Kidney (tissue), 14 donors: ENCODE results near the gene SEMA6B. TPM values are rescaled to one million over a fixed set of nuclear protein-coding genes. Genes with fewer than 3 reads are reported as not detected.

Experiments
- DNase-seq, 5 donors: peaks; one replicate each; pipeline ENCODE4 v3.0.0-alpha.2; 2013 to 2020
- FAIRE-seq: peaks from 2 replicates; lab custom pipeline; 2012; peaks lifted over from hg19 to GRCh38; lab: Jason Lieb, UNC
- H3K27ac ChIP-seq, 2 donors: one replicate each; pipeline ENCODE4 v1.7.0; 2013; ENCODE audit warnings: low read depth in 2 of 2, low read length in 2 of 2, inconsistent platforms in 1 of 2
- H3K27me3 ChIP-seq: one replicate; pipeline ENCODE4 v1.7.1; 2013; ENCODE audit warnings: low read length, inconsistent platforms; ENCODE audit not compliant: control insufficient read depth, insufficient read depth
- H3K36me3 ChIP-seq, 3 donors: one replicate each; pipeline versions ENCODE4 v1.7.0 to v1.7.1; 2013; ENCODE audit warnings: low read length in 3 of 3, control low read depth in 1 of 3, inconsistent platforms in 1 of 3; ENCODE audit not compliant: insufficient read depth in 3 of 3, control insufficient read depth in 2 of 3
- H3K4me1 ChIP-seq, 3 donors: one replicate each; pipeline versions ENCODE4 v1.7.0 to v1.7.1; 2013; ENCODE audit warnings: low read length in 3 of 3, inconsistent platforms in 1 of 3, low read depth in 1 of 3; ENCODE audit not compliant: control insufficient read depth in 2 of 3, insufficient read depth in 2 of 3
- H3K4me3 ChIP-seq, 3 donors: one replicate each; pipeline versions ENCODE4 v1.7.0 to v1.8.1; 2013; ENCODE audit warnings: low read length in 3 of 3, control low read depth in 1 of 3, inconsistent platforms in 1 of 3
- H3K9ac ChIP-seq, 3 donors: one replicate each; pipeline versions ENCODE4 v1.7.0 to v1.7.1; 2013; ENCODE audit warnings: low read length in 3 of 3, control low read depth in 1 of 3, inconsistent platforms in 1 of 3
- H3K9me3 ChIP-seq, 3 donors: one replicate each; pipeline versions ENCODE4 v1.7.0 to v1.7.1; 2013; ENCODE audit warnings: low read length in 3 of 3, control low read depth in 1 of 3, inconsistent platforms in 1 of 3; ENCODE audit not compliant: control insufficient read depth in 2 of 3, insufficient read depth in 1 of 3
- intact Hi-C: fragments of 100-400 bp; cut with DNase I; formaldehyde crosslinking; loops from one replicate; pipeline ENCODE4 v1.11.1; 2022
- polyA plus RNA-seq: library from polyadenylated mRNA; stranded (reverse); fragments of 350-450 nt; fragmentation: Illumina TruSeq; extraction: RNeasy Lipid Tissue Mini Kit (QIAGEN cat#74804); gene quantifications from one replicate; pipeline ENCODE4 v1.2.3, GENCODE V29; 2014; ENCODE audit warnings: low read depth, low replicate concordance; ENCODE audit not compliant: insufficient read depth
- total RNA-seq: library from RNA; stranded (reverse); fragmentation: NEBNext Ultra II Directional; extraction: Animal tissue kit (Norgen Biotek cat#: 25700); gene quantifications from one replicate; pipeline ENCODE4 v1.2.1, GENCODE V29; 2021
- TF ChIP-seq, protein P1 (sequence below): IDR thresholded peaks from 3 replicates; pipeline ENCODE4 v1.5.1; 2012; ENCODE audit warnings: mild to moderate bottlenecking, moderate library complexity, borderline replicate concordance; ENCODE audit not compliant: insufficient read depth; ENCODE audit errors: extremely low read depth
- donor health status: control.
- donor health status: control.
- donor health status: control.
- donor health status: control.
- donor health status: control.
- donor health status: DM: yes; HTN: yes; CAD: no.
- donor health status: Normal renal cell carcinoma (clear cell type).

The SEMA6B gene
- total and polyA plus RNA-seq, 2 donors from 2014 or later = 2.6 to 17.7 TPM

DNA sequence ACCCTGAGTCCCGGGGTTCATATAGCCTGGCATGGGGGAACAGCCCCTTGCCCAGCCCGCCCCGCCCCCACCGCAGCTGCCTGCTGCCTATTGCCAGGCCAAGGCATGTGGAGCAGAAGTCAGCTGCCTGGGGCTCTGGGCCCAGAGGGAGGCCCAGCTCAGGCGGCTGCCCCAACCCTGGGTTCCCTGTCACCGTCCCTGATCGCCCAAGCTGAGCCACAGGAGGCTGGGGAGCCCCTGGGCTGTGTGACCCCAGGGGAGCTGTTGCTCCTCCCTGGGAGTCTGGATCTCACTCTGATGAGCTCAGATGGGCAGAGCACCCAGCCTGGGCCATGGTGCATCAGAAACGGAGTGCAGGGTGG lies 42.6 kb downstream of the SEMA6B start:
- TF ChIP-seq, protein P1, sequence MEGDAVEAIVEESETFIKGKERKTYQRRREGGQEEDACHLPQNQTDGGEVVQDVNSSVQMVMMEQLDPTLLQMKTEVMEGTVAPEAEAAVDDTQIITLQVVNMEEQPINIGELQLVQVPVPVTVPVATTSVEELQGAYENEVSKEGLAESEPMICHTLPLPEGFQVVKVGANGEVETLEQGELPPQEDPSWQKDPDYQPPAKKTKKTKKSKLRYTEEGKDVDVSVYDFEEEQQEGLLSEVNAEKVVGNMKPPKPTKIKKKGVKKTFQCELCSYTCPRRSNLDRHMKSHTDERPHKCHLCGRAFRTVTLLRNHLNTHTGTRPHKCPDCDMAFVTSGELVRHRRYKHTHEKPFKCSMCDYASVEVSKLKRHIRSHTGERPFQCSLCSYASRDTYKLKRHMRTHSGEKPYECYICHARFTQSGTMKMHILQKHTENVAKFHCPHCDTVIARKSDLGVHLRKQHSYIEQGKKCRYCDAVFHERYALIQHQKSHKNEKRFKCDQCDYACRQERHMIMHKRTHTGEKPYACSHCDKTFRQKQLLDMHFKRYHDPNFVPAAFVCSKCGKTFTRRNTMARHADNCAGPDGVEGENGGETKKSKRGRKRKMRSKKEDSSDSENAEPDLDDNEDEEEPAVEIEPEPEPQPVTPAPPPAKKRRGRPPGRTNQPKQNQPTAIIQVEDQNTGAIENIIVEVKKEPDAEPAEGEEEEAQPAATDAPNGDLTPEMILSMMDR = no peak
- no peak overlapping the region for H3K9ac ChIP-seq
- no peak for FAIRE-seq
- no peak overlapping the region for H3K27ac ChIP-seq
- no peak for DNase-seq
- H3K36me3 ChIP-seq = no peaks in the 10 kb centered on the region
- intact Hi-C loops = no loop called here
- H3K4me3 ChIP-seq = no peak overlapping the region
- no peaks in the 10 kb centered on the region for H3K9me3 ChIP-seq
- no peaks in the 10 kb centered on the region for H3K27me3 ChIP-seq
- peaks cover 0 to 7% (median 0%) of the 10 kb centered on the region in 3 donors for H3K4me1 ChIP-seq

DNA sequence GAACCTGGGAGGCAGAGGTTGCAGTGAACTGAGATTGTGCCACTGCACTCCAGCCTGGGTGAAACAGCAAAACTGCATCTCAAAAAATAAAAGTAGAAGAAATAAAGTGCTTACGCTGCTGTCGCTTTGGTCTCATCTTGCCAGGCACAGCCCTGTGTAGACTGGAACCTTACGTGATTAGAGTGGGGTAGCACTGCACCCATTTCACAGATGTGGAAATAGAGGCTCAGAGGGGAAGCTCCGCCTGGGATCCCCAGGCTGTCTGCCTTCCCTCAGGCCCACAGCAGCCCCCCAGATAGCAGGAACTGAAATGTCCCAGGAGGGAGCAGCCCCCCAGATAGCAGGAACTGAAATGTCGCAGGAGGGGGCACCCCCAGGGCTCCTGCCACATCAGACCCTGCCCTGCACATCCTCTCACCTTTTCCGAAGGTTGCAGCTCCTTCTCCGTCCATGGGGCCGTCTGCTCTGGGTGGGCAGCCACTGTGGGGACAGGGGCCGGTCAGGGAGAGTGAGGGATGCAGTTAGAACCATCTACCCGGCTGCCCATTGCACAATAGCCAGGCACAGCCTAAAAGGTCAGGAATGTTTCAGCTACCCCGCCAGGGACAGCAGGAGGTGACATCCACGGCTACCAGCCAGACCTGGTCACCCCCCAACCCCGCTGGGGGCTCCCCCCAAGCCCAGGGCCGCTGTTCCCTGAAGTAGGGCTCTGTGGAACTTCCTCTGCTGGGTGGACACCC lies 43.1 kb downstream of the SEMA6B start:
- Histone ChIP-seq H3K4me1 (peaks cover 0 to 7% (median 0%) of the 10 kb centered on the region in 3 donors), H3K36me3 (no peaks in the 10 kb centered on the region), H3K27me3 (no peaks in the 10 kb centered on the region), H3K9ac (no peak overlapping the region), H3K9me3 (no peaks in the 10 kb centered on the region), H3K4me3 (no peak overlapping the region), H3K27ac (no peak overlapping the region)
- DNase-seq = no peak
- FAIRE-seq = no peak
- TF ChIP-seq, protein P1 = no peak
- intact Hi-C loops = no loop called here

DNA sequence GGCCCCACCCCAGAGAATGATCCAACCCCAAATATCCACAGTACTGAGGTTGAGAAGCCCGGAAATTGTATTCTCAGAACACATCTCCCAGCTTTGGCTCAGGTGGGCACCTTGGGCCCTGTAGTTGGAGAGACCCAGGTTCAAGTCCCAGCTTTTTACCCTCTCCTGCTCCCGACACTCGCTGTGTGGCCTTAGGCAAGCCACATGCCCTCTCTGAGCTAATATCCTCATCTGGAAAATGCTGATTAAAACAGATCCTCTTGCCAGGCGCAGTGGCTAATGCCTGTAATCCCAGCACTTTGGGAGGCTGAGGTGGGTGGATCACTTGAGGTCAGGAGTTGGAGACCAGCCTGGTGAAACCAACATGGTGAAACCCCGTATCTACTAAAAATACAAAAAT lies 43.8 kb downstream of the SEMA6B start:
- no peak overlapping the region for H3K27ac ChIP-seq
- peaks cover 0 to 5% (median 0%) of the 10 kb centered on the region in 3 donors for H3K4me1 ChIP-seq
- no peaks in the 10 kb centered on the region for H3K27me3 ChIP-seq
- H3K36me3 ChIP-seq = no peaks in the 10 kb centered on the region
- no peaks in the 10 kb centered on the region for H3K9me3 ChIP-seq
- FAIRE-seq (no peak), DNase-seq (no peak)
- TF ChIP-seq, protein P1 = no peak
- H3K4me3 ChIP-seq = no peak overlapping the region
- no peak overlapping the region for H3K9ac ChIP-seq
- intact Hi-C loops = no loop called here
